PFSK-1 (cell line): ENCODE data around the gene YIPF5.

Experiments
- FOXP2 ChIP-seq: optimal IDR thresholded peaks from 2 replicates; pipeline ENCODE3; 2011; ENCODE audit warnings: borderline replicate concordance, control low read depth, inconsistent platforms; ENCODE audit not compliant: insufficient read depth; ENCODE audit errors: extremely low read length, extremely low read depth
- POLR2AphosphoS5 ChIP-seq: IDR thresholded peaks from 2 replicates; pipeline ENCODE4 v1.6.1; 2012; ENCODE audit warnings: low read depth, mild to moderate bottlenecking, control low read depth, low read length, moderate library complexity
- SIN3A ChIP-seq: IDR thresholded peaks from 2 replicates; pipeline ENCODE4 v1.6.1; 2012; ENCODE audit warnings: mild to moderate bottlenecking, low read length, moderate library complexity, borderline replicate concordance; ENCODE audit not compliant: insufficient read depth
- TAF1 ChIP-seq: IDR thresholded peaks from 2 replicates; pipeline ENCODE4 v1.6.1; 2012; ENCODE audit warnings: low read length, control low read depth, borderline replicate concordance; ENCODE audit not compliant: insufficient read depth
- TF ChIP-seq, protein P1 (sequence below), 2 experiments: IDR thresholded peaks; 2 replicates each; pipeline versions ENCODE4 v1.6.1 to v1.8.0; 2011 to 2012; ENCODE audit warnings: low read depth in 2 of 2, low read length in 2 of 2, control low read depth in 1 of 2, inconsistent platforms in 1 of 2, mild to moderate bottlenecking in 1 of 2, moderate library complexity in 1 of 2; ENCODE audit not compliant: insufficient read depth in 1 of 2

Gene YIPF5

DNA sequence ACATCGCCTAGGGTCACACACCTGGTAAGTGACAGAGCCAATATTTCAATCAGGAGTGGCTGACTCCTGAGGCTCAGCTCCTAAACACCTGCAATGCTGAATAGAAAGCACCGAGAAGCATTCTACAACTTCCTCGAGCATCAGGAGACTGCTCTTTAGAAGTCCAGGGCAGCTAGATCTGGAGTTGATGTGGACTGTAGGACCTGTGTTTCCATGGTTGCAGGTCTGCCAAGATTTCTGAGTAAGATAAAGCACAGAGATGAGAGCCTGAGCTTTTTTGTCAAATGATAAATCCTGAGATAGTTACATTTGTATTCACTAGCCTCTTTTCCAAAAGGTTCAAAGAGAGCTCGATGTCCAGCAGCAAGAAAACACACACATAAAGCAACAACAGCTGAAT is 43.8 kb downstream of the YIPF5 start:
- no peak for TF ChIP-seq POLR2AphosphoS5
- TF ChIP-seq, protein P1, sequence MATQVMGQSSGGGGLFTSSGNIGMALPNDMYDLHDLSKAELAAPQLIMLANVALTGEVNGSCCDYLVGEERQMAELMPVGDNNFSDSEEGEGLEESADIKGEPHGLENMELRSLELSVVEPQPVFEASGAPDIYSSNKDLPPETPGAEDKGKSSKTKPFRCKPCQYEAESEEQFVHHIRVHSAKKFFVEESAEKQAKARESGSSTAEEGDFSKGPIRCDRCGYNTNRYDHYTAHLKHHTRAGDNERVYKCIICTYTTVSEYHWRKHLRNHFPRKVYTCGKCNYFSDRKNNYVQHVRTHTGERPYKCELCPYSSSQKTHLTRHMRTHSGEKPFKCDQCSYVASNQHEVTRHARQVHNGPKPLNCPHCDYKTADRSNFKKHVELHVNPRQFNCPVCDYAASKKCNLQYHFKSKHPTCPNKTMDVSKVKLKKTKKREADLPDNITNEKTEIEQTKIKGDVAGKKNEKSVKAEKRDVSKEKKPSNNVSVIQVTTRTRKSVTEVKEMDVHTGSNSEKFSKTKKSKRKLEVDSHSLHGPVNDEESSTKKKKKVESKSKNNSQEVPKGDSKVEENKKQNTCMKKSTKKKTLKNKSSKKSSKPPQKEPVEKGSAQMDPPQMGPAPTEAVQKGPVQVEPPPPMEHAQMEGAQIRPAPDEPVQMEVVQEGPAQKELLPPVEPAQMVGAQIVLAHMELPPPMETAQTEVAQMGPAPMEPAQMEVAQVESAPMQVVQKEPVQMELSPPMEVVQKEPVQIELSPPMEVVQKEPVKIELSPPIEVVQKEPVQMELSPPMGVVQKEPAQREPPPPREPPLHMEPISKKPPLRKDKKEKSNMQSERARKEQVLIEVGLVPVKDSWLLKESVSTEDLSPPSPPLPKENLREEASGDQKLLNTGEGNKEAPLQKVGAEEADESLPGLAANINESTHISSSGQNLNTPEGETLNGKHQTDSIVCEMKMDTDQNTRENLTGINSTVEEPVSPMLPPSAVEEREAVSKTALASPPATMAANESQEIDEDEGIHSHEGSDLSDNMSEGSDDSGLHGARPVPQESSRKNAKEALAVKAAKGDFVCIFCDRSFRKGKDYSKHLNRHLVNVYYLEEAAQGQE (IDR thresholded peaks at IDR 0.05; ENCODE audit: insufficient read depth in 1 of 2, low read depth in 2 of 2, low read length in 2 of 2): no peak
- TF ChIP-seq SIN3A: no peak
- no peak for TF ChIP-seq FOXP2
- TF ChIP-seq TAF1: no peak

DNA sequence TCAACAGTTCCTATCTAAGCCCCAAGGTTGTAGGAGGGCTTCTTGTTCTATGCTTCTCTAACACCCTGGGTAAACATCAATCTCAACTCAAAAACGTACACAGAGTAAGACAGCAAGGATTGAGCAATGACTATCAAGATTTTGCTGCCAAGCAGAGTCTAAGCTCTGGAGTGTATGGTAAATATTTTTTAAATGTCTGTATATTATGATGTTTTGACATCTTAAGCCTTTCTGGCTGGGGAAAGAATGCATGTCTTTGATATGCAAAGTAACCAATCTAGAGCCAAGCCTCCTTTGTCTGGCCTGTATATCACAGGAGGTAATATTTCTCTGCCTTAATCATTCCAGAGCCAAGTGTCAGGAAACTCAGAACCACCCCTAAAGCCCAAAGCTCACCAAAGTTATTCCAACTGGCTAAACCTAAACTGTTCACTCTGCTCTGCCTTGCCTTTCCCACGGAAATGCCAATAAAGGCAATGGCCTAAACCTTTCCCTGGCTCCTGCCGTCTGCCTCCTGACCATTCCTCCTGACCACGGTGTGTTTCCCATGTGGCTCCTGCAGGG is 45.2 kb downstream of the YIPF5 start:
- TF ChIP-seq, protein P1 (IDR thresholded peaks at IDR 0.05; ENCODE audit: insufficient read depth in 1 of 2, low read depth in 2 of 2, low read length in 2 of 2): no peak

DNA sequence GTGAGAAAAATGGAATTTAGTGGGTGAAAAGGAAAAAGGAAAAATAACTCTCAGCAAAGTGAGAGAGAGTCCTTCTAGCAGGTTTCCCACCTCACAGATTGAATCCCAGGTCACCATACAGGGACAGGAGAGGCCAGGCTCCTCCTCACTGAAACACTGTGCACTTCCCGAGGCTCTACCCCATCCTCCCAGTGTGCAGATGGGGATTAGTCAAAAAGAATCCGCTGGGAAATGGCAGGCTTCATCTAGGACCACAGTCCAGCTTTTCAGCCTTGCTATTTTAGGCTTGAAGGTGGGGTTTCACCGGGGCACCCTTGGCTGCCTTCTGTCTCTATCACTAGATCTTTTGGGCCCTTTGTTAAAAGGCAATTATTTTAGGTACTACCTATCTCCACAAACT is 47.8 kb downstream of the YIPF5 start:
- TF ChIP-seq, protein P1 (IDR thresholded peaks at IDR 0.05; ENCODE audit: insufficient read depth in 1 of 2, low read depth in 2 of 2, low read length in 2 of 2): no peak
- TF ChIP-seq POLR2AphosphoS5 (no peak), TAF1 (no peak), FOXP2 (no peak), SIN3A (no peak)

DNA sequence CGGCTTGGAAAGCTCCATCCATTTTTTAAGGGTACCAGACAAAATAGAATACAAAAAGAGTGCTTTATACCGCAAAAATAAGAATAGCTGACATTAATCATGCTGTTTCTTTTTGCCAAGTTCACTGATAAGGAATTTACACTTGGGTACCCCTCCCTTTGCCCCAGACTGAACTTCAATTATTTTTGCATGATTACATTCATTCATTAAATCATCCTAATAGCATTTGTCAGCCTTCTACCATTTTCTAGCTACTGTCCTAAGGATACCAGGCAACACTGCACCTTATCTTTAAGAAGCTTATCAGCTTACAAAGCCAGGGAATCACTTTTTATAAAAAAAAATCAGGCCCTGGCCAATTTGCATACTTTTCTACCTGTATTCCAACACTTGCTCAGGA is 48.4 kb downstream of the YIPF5 start:
- no peak for TF ChIP-seq FOXP2

DNA sequence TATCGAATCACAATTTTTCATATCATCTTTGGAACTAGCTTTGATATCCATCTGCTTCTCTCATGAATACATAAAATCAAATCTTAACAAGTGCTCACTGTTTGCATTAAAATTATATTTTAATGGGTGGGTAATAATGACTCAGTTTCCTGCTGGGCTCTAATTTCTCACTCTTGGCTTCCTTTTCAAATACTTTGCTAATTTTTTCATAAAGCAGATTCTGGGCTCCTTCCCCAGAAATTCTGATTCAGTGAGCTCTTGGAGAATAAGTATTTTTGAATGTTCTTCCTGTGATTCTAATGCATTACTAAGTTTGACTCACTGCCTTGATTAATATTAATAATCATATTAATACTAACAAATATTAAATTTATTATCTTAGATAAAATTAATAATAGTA is 48.9 kb downstream of the YIPF5 start:
- no peak for TF ChIP-seq POLR2AphosphoS5
- no peak for TF ChIP-seq FOXP2
- no peak for TF ChIP-seq SIN3A
- TF ChIP-seq, protein P1 (IDR thresholded peaks at IDR 0.05; ENCODE audit: insufficient read depth in 1 of 2, low read depth in 2 of 2, low read length in 2 of 2): no peak
- no peak for TF ChIP-seq TAF1
